ENCODE results near the gene DDX56. TPM values are rescaled to one million over a fixed set of nuclear protein-coding genes. Genes with fewer than 3 reads are reported as not detected.

The DDX56 gene
- polyA plus RNA-seq, 3 donors, result 32.2 to 69.3 (median 33.9) TPM

DNA sequence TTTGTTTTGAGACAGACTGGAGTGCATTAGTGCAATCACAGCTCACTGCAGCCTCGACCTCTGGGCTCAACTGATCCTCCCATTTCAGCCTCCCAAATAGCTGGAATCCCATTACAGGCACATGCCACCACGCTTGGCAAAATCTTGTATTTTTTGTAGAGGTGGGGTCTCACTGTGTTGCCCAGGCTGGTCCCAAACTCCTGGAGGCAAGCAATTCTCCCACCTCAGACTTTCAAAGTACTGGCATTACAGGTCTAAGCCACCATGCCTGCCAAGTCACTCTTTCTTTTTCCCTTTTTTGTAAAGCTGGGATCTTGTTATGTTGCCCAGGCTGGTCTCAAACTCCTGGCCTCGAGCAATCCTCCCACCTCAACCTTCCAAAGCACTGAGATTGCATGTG lies 24.3 kb downstream of the DDX56 start:
- no peak overlapping the region for H3K4me2 ChIP-seq (replicated peaks; ENCODE audit: extremely low read depth, low read length, poor library complexity, severe bottlenecking)
- H3K27me3 Mint-ChIP-seq (ENCODE audit: low read depth in 3 of 3), result peaks cover 10 to 27% (median 23%) of the 10 kb centered on the region in 3 donors
- no peak overlapping the region for H3K27ac ChIP-seq (ENCODE audit: low read depth in 1 of 2, low read length in 2 of 2)
- intact Hi-C loops (cut with micrococcal nuclease), result no loop called here
- TF ChIP-seq, protein P1, sequence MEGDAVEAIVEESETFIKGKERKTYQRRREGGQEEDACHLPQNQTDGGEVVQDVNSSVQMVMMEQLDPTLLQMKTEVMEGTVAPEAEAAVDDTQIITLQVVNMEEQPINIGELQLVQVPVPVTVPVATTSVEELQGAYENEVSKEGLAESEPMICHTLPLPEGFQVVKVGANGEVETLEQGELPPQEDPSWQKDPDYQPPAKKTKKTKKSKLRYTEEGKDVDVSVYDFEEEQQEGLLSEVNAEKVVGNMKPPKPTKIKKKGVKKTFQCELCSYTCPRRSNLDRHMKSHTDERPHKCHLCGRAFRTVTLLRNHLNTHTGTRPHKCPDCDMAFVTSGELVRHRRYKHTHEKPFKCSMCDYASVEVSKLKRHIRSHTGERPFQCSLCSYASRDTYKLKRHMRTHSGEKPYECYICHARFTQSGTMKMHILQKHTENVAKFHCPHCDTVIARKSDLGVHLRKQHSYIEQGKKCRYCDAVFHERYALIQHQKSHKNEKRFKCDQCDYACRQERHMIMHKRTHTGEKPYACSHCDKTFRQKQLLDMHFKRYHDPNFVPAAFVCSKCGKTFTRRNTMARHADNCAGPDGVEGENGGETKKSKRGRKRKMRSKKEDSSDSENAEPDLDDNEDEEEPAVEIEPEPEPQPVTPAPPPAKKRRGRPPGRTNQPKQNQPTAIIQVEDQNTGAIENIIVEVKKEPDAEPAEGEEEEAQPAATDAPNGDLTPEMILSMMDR (IDR thresholded peaks at IDR 0.05), result no peak
- H3K4me3 ChIP-seq (replicated peaks in 1 of 3; ENCODE audit: low read depth in 2 of 3, low read length in 3 of 3), result no peak overlapping the region
- H4K20me1 ChIP-seq (ENCODE audit: insufficient read depth, low read length), result no peaks in the 10 kb centered on the region
- H3K79me2 ChIP-seq (ENCODE audit: insufficient read depth, low read length), result no peaks in the 10 kb centered on the region
- no peak overlapping the region for H3K9ac ChIP-seq (ENCODE audit: insufficient read depth, low read length, poor library complexity, severe bottlenecking)
- no peaks in the 10 kb centered on the region for H3K27me3 ChIP-seq (ENCODE audit: control insufficient read depth in 2 of 2, insufficient read depth in 2 of 2, low read length in 2 of 2)
- DNase-seq, result no peak
- H3K36me3 Mint-ChIP-seq, result no peaks in the 10 kb centered on the region
- WGBS (ENCODE audit: insufficient coverage), result no CpG with 5 or more reads among the region's 3 CpGs
- no peaks in the 10 kb centered on the region for H3K36me3 ChIP-seq (replicated peaks in 1 of 2; ENCODE audit: control insufficient read depth in 1 of 2, insufficient read depth in 2 of 2, low read length in 2 of 2)
- H2AFZ ChIP-seq (ENCODE audit: insufficient read depth, low read depth, low read length, poor library complexity, severe bottlenecking), result no peak overlapping the region
- no peaks in the 10 kb centered on the region for H3K4me1 ChIP-seq (ENCODE audit: control insufficient read depth in 1 of 2, insufficient read depth in 2 of 2, low read length in 2 of 2)
- peaks cover 0 to 6% (median 0%) of the 10 kb centered on the region in 7 donors for H3K9me3 Mint-ChIP-seq
- no peak overlapping the region for H3K4me3 Mint-ChIP-seq
- H3K9me3 ChIP-seq (replicated peaks in 1 of 2; ENCODE audit: control insufficient read depth in 1 of 2, insufficient read depth in 1 of 2, low read length in 2 of 2), result no peaks in the 10 kb centered on the region
- no peaks in the 10 kb centered on the region for H3K4me1 Mint-ChIP-seq
- peak overlapping the region in 1 of 7 donors; percentile 57 for H3K27ac Mint-ChIP-seq

DNA sequence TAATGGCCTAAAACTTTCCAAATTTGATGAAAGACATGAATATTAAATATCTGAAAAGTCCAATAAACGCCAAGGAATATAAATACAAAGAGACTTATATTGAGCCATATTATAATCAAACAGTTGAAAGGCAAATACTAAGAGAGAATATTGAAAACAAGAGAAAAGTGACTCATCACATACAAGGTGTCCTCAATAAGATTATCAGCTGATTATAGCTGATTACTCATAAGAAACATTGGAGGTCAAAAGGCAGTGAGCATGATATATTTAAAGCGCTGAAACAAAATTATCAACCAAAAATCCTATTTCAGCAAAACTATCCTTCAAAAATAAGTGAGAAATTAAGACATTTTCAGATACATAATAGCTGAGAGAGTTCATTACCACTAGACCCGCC lies 24.8 kb downstream of the DDX56 start:
- peaks cover 12 to 25% (median 21%) of the 10 kb centered on the region in 3 donors for H3K27me3 Mint-ChIP-seq (ENCODE audit: low read depth in 3 of 3)
- Histone ChIP-seq H3K79me2 (ENCODE audit: insufficient read depth, low read length) (no peaks in the 10 kb centered on the region), H3K4me1 (ENCODE audit: control insufficient read depth in 1 of 2, insufficient read depth in 2 of 2, low read length in 2 of 2) (no peaks in the 10 kb centered on the region), H3K4me2 (replicated peaks; ENCODE audit: extremely low read depth, low read length, poor library complexity, severe bottlenecking) (no peak overlapping the region), H3K27ac (ENCODE audit: low read depth in 1 of 2, low read length in 2 of 2) (no peak overlapping the region), H2AFZ (ENCODE audit: insufficient read depth, low read depth, low read length, poor library complexity, severe bottlenecking) (no peak overlapping the region), H3K36me3 (replicated peaks in 1 of 2; ENCODE audit: control insufficient read depth in 1 of 2, insufficient read depth in 2 of 2, low read length in 2 of 2) (no peaks in the 10 kb centered on the region), H3K9me3 (replicated peaks in 1 of 2; ENCODE audit: control insufficient read depth in 1 of 2, insufficient read depth in 1 of 2, low read length in 2 of 2) (no peaks in the 10 kb centered on the region), H3K4me3 (replicated peaks in 1 of 3; ENCODE audit: low read depth in 2 of 3, low read length in 3 of 3) (no peak overlapping the region), H4K20me1 (ENCODE audit: insufficient read depth, low read length) (no peaks in the 10 kb centered on the region), H3K9ac (ENCODE audit: insufficient read depth, low read length, poor library complexity, severe bottlenecking) (no peak overlapping the region), H3K27me3 (ENCODE audit: control insufficient read depth in 2 of 2, insufficient read depth in 2 of 2, low read length in 2 of 2) (no peaks in the 10 kb centered on the region)
- no peaks in the 10 kb centered on the region for H3K4me1 Mint-ChIP-seq
- H3K4me3 Mint-ChIP-seq, result no peak overlapping the region
- WGBS (ENCODE audit: insufficient coverage), result no CpG with 5 or more reads among the region's 3 CpGs
- intact Hi-C loops (cut with micrococcal nuclease), result no loop called here
- H3K27ac Mint-ChIP-seq, result no peak overlapping the region
- peaks cover 0 to 6% (median 0%) of the 10 kb centered on the region in 7 donors for H3K9me3 Mint-ChIP-seq
- TF ChIP-seq, protein P1 (IDR thresholded peaks at IDR 0.05), result no peak
- DNase-seq, result no peak
- H3K36me3 Mint-ChIP-seq, result no peaks in the 10 kb centered on the region

All from CD14-positive monocyte (primary cell).